Gastroesophageal sphincter (tissue), 4 donors: Measurements from ENCODE around the gene MYO15B. TPM values are rescaled to one million over a fixed set of nuclear protein-coding genes. Genes with fewer than 3 reads are reported as not detected.

Experiments used
- ATAC-seq: fragments of 150-250 bp; one replicate; pipeline ENCODE4 v1.9.1; 2016; ENCODE audit warnings: mild to moderate bottlenecking, moderate library complexity
- H3K27ac ChIP-seq, 4 donors: fragments of 200-600 bp; sonication (generic) in 3 of 4; 1 replicate in 3 of 4; 2 replicates in 1 of 4; pipeline ENCODE4 v1.5.1; 2016 to 2019
- H3K27me3 ChIP-seq: fragments of 200-600 bp; sonication (generic); one replicate; pipeline ENCODE4 v1.5.1; 2019
- H3K36me3 ChIP-seq, 2 donors: fragments of 200-600 bp; sonication (generic); one replicate each; pipeline ENCODE4 v1.5.1; 2019; ENCODE audit warnings: control low read depth in 1 of 2
- H3K4me1 ChIP-seq, 3 donors: fragments of 200-600 bp; sonication (generic); 1 replicate in 2 of 3; 2 replicates in 1 of 3; pipeline ENCODE4 v1.5.1; 2016 to 2019; ENCODE audit warnings: control low read depth in 2 of 3
- H3K4me3 ChIP-seq, 2 donors: fragments of 200-600 bp; sonication (generic); one replicate each; pipeline ENCODE4 v1.5.1; 2019; ENCODE audit warnings: mild to moderate bottlenecking in 1 of 2, moderate library complexity in 1 of 2
- H3K9me3 ChIP-seq, 3 donors: fragments of 200-600 bp; sonication (generic); one replicate each; pipeline ENCODE4 v1.5.1; 2017 to 2019; ENCODE audit warnings: control low read depth in 2 of 3
- EP300 ChIP-seq: sonication (generic); formaldehyde crosslinking; IDR thresholded peaks from one replicate; pipeline ENCODE4 v1.6.1; 2017; ENCODE audit warnings: antibody characterized with exemption, mild to moderate bottlenecking
- POLR2A ChIP-seq, 2 donors: fragments of 450-650 bp; IDR thresholded peaks; one replicate each; pipeline ENCODE4 v1.6.1; 2017; ENCODE audit warnings: antibody characterized with exemption in 2 of 2, mild to moderate bottlenecking in 2 of 2, moderate library complexity in 1 of 2
- POLR2AphosphoS5 ChIP-seq: sonication (generic); formaldehyde crosslinking; IDR thresholded peaks from one replicate; pipeline ENCODE4 v1.6.1; 2017; ENCODE audit warnings: antibody characterized with exemption
- WGBS, 2 donors: methylation state at CpG; one replicate each; pipeline ENCODE4 v1.1.5; 2018; ENCODE audit warnings: low coverage in 1 of 2; 5-methylcytosine and 5-hydroxymethylcytosine counted together
- total RNA-seq, 4 donors: library from RNA; depleted of rRNA; stranded (reverse); fragments of >200 nt; gene quantifications; one replicate each; pipeline ENCODE4 v1.1.0, GENCODE V29; 2016
- TF ChIP-seq, protein P1 (sequence below), 4 experiments: fragments of 200-600 bp in 2 of 4; fragments of 450-650 bp in 2 of 4; sonication (generic) in 1 of 4; IDR thresholded peaks; one replicate each; pipeline ENCODE4 v1.5.1; 2017 to 2019; ENCODE audit warnings: antibody characterized with exemption in 4 of 4, mild to moderate bottlenecking in 2 of 4, moderate library complexity in 2 of 4

Gene MYO15B
- total RNA-seq, 4 donors from 2014 or later, result 10.7 to 76.1 (median 50.8) TPM

DNA sequence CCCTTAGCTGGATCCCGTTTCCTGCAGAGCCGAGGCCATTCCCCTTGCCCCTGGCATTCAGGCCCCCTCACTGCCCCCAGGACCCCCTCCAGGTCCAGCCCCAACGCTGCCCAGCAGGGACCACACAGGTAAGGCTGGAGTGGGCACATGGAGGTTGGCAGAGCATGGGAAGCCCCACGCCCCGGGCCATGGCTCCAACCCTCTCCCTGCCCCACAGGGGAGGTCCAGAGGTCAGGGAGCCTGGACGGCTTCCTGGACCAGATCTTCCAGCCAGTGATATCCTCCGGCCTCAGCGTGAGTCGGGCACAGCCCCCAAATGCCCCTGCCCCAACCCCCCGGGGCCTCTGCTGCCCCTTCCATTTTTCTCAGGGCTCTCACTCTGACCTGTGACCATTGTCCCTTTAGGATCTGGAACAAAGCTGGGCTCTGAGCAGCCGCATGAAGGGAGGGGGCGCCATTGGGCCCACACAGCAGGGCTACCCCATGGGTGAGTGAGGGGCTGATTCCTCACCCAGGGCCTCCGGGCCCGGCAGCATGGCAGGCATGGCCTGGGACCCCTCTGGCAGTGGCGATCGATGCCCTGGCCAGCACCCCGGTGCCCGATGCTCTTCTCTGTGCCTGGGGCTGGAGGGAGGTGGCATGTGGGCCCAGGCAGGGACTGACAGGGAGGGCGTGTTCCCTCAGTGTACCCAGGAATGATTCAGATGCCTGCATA, 27.1 kb downstream of the MYO15B start:
- ATAC-seq, result no peak
- Histone ChIP-seq H3K9me3 (no peaks in the 10 kb centered on the region), H3K27me3 (no peaks in the 10 kb centered on the region), H3K36me3 (peaks cover 0 to 97% of the 10 kb centered on the region in 2 donors), H3K4me1 (no peaks in the 10 kb centered on the region), H3K27ac (no peak overlapping the region), H3K4me3 (no peak overlapping the region)
- 80% methylated on average over 2 of the region's 19 CpGs; no CpG with 5 or more reads in 1 of the 2 donors for WGBS, 2 donors
- TF ChIP-seq EP300 (no peak), POLR2A (IDR thresholded peaks at IDR 0.05) (no peak), POLR2AphosphoS5 (no peak)
- TF ChIP-seq, protein P1, sequence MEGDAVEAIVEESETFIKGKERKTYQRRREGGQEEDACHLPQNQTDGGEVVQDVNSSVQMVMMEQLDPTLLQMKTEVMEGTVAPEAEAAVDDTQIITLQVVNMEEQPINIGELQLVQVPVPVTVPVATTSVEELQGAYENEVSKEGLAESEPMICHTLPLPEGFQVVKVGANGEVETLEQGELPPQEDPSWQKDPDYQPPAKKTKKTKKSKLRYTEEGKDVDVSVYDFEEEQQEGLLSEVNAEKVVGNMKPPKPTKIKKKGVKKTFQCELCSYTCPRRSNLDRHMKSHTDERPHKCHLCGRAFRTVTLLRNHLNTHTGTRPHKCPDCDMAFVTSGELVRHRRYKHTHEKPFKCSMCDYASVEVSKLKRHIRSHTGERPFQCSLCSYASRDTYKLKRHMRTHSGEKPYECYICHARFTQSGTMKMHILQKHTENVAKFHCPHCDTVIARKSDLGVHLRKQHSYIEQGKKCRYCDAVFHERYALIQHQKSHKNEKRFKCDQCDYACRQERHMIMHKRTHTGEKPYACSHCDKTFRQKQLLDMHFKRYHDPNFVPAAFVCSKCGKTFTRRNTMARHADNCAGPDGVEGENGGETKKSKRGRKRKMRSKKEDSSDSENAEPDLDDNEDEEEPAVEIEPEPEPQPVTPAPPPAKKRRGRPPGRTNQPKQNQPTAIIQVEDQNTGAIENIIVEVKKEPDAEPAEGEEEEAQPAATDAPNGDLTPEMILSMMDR (IDR thresholded peaks at IDR 0.05), result no peak

DNA sequence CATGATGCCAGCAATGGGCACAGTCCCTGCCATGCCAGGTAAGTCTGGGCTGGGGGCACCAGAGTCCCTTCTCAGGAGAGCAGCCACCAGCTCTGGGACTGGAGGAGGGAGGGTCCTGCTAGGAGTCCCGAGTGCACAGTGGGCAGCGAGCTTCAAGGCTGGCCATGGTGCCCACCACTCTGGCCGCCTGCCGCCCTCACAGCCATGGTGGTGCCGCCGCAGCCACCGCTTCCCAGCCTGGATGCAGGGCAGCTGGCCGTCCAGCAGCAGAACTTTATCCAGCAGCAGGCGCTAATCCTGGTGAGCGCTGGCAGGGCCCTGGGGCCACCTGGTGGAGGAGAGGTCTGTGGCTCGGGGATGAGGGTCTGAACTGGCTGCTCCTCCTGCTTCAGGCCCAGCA, 27.7 kb downstream of the MYO15B start:
- Histone ChIP-seq H3K9me3 (no peaks in the 10 kb centered on the region), H3K4me1 (no peaks in the 10 kb centered on the region), H3K4me3 (no peak overlapping the region), H3K36me3 (peaks cover 0 to 97% of the 10 kb centered on the region in 2 donors), H3K27ac (no peak overlapping the region), H3K27me3 (no peaks in the 10 kb centered on the region)
- ATAC-seq, result no peak
- TF ChIP-seq, protein P1 (IDR thresholded peaks at IDR 0.05), result no peak
- TF ChIP-seq POLR2AphosphoS5, result no peak
- no peak for TF ChIP-seq POLR2A (IDR thresholded peaks at IDR 0.05)
- WGBS, 2 donors, result no CpG with 5 or more reads among the region's 11 CpGs

DNA sequence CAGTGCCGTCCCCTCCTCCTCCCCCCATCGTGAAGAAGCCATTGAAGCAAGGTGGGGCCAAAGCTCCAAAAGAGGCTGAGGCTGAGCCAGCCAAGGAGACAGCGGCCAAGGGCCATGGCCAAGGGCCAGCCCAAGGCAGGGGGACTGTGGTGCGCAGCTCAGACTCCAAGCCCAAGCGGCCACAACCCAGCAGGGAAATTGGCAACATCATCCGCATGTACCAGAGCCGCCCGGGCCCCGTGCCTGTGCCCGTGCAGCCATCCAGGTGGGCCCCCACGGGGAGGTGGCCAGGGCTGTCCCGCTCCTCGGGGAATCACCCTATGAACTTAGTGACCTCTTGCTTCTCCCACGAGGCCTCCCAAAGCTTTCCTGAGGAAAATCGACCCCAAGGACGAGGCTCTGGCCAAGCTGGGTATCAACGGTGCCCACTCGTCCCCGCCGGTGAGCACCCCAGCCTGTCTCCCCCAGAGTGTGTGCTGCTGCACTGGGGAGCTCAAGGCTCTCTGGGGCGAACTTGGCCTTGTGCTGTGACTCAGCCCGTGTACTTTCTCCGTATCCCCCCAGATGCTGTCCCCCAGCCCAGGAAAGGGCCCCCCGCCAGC, 29.0 kb downstream of the MYO15B start:
- H3K4me1 ChIP-seq, result no peaks in the 10 kb centered on the region
- H3K27ac ChIP-seq, result no peak overlapping the region
- no peak for ATAC-seq
- no peaks in the 10 kb centered on the region for H3K27me3 ChIP-seq
- H3K4me3 ChIP-seq, result no peak overlapping the region
- 40 to 100% methylated on average over 1 to 7 of the region's 24 CpGs for WGBS, 2 donors
- TF ChIP-seq POLR2AphosphoS5 (no peak), POLR2A (IDR thresholded peaks at IDR 0.05) (no peak), EP300 (no peak)
- TF ChIP-seq, protein P1 (IDR thresholded peaks at IDR 0.05), result no peak
- peaks cover 0 to 100% of the 10 kb centered on the region in 2 donors for H3K36me3 ChIP-seq
- no peaks in the 10 kb centered on the region for H3K9me3 ChIP-seq

DNA sequence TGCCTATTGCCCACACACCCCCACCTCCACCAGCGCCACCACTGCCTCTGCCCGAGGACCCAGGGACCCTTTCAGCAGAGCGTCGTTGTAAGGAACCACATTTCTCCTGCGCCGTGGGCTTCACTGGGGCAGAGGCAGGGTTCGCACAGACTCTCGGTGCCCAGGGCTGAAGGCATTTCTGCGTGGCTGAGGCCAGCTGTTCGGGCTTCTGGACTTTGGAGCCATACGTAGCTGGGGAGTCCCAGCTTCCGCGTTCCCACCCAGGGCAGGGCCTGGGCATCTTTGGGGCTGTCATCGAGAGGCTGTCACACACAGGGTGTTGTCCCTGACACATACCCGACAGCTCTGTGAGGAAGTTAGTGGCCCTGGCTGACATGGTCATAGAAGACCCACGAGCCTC, 29.6 kb downstream of the MYO15B start:
- Histone ChIP-seq H3K27me3 (no peaks in the 10 kb centered on the region), H3K36me3 (peaks cover 0 to 100% of the 10 kb centered on the region in 2 donors), H3K4me1 (no peaks in the 10 kb centered on the region), H3K9me3 (no peaks in the 10 kb centered on the region), H3K27ac (no peak overlapping the region), H3K4me3 (no peak overlapping the region)
- no peak for TF ChIP-seq POLR2AphosphoS5
- TF ChIP-seq EP300, result no peak
- no CpG with 5 or more reads among the region's 16 CpGs for WGBS, 2 donors
- ATAC-seq, result no peak

DNA sequence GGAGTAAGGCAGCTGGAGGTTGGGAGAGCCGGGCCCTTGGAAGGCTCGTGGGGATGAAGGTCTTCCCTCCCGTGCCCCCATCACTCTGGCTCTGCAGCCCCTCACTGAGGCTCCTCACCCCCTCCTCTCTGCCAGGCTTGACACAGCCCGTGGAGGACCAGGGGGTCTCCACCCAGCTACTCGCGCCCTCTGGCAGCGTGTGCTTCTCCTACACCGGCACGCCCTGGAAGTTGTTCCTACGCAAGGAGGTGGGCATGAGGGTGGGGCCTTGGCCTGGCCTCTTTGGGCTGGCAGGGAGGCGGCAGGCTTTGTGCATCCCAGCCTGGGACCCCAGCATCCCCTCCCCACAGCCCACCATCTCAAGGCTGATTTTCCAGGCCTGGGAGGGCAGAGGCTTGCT, 30.1 kb downstream of the MYO15B start:
- no CpG with 5 or more reads among the region's 11 CpGs for WGBS, 2 donors
- no peak overlapping the region for H3K4me3 ChIP-seq
- H3K27me3 ChIP-seq, result no peaks in the 10 kb centered on the region
- no peak for ATAC-seq
- no peaks in the 10 kb centered on the region for H3K9me3 ChIP-seq
- no peak for TF ChIP-seq POLR2AphosphoS5
- TF ChIP-seq EP300, result no peak
- TF ChIP-seq, protein P1 (IDR thresholded peaks at IDR 0.05), result no peak
- no peak for TF ChIP-seq POLR2A (IDR thresholded peaks at IDR 0.05)
- H3K4me1 ChIP-seq, result no peaks in the 10 kb centered on the region
- no peak overlapping the region for H3K27ac ChIP-seq
- peaks cover 0 to 100% of the 10 kb centered on the region in 2 donors for H3K36me3 ChIP-seq
